GM13977 (cell line): ENCODE measurements around the gene BCAS3.

ENCODE experiments used
- DNase-seq: peaks from one replicate; pipeline ENCODE4 v3.0.0; 2012; ENCODE audit warnings: low spot score
- CTCF ChIP-seq: IDR thresholded peaks from 2 replicates; pipeline ENCODE4 v1.5.1; 2012; ENCODE audit warnings: mild to moderate bottlenecking, control low read depth; ENCODE audit not compliant: insufficient read depth; ENCODE audit errors: extremely low read depth, missing control alignments
- in situ Hi-C: fragments of 300-500 bp; cut with MboI; formaldehyde crosslinking; loops from one replicate; pipeline ENCODE4 v1.12.0; 2022; ENCODE audit warnings: low sequenced_read_pairs, low pct_unique_long_range_greater_than_20kb, mixed read lengths, inconsistent platforms; ENCODE audit not compliant: unreplicated experiment

Gene BCAS3

GRCh38 chr17:61227866-61228265 lies 550.2 kb downstream of the BCAS3 start:
- no peak for DNase-seq
- no peak for TF ChIP-seq CTCF
- in situ Hi-C loops: no loop called here

DNA sequence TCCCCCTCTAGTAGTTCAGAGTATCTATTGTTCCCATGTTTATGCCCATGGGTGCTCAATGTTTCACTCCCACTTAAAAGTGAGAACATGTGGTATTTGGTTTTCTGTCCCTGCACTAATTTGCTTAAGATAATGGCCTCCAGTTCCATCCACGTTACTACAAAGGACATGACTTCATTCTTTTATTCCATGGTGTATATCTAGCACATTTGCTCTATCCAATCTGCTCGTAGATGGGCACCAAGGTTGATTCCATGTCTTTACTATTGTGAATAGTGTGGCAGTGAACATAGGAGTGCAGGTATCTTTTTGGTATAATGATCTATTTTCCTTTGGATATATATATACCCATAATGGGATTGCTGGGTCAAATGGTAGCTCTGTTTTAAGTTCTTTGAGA lies 552.8 kb downstream of the BCAS3 start:
- in situ Hi-C loops: no loop called here
- TF ChIP-seq CTCF: no peak
- DNase-seq: no peak

DNA sequence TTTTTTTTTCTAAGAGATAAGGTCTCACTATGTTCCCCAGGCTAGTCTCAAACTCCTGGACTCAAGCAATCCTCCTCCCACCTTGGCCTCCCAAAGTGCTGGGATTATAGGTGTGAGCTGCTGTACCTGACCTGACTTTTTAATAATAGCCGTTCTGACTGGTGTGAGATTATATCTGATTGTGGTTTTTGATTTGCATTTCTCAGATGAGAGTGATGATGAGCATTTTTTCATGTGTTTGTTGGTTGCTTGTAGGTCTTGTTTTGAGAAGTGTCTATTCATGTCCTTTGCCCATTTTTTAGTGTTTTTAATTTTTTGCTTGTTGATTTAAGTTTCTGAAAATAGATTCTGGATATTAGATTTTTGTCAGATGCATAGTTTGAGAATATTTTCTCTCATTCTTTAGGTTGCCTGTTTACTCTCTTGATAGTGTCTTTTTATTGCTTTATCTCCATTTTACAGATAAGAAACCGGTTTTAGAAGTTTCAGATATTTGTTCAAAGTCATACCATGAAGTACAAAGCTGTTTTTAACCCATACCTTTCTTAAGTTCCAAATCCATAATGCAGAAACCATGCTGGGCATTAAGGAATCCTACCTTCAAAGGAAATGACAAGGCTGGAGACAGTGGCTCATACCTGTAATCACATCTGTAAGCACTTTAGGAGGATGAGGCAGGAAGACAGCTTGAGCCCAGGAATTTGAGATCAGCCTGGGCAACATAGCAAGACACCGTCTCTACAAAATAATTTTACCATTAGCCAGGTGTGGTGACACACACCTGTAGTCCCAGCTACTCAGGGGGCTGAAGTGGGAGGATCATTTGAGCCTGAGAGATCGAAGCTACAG lies 553.5 kb downstream of the BCAS3 start:
- in situ Hi-C loops: no loop called here
- TF ChIP-seq CTCF: no peak
- DNase-seq: no peak

- in situ Hi-C loops: no loop called here
- no peak for DNase-seq
- TF ChIP-seq CTCF: no peak
Observed at GRCh38 chr17:61232871-61233270, 555.2 kb downstream of the BCAS3 start.

DNA sequence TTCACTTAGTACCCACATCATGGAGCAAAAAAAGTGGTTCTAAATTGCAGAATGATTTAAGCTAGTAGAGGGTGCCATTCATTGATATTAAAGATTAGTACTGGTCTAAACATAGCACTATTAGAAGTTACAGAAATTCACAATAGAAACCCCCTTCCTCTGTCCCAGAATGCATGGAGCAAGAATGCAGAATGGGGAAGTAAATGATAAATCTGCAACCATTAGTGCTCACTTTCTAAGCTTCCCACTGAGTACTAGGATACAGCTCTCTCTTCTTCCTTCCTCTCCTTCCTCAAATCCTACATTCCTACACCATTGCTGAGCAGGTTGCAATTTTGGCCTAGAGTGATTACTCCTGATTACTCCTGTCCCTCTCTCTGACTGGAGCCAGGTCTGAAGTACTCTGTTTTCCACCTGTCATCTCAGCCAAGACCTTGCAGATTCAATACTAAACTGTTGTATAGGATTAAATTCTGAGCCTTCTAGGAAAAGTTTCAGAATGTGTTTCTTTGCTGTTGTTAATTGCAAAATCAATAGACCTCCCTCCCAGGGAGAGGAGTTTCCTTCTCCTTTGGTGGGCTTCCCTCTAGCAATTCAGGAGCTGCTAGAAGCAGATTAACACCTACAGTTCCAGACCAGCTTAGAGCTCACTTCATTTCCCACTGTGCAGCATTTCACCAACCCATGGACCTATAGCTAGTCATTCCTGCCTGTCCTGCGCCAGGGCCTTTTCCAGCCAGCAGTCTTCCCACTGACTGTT lies 556.5 kb downstream of the BCAS3 start:
- in situ Hi-C loops: no loop called here
- TF ChIP-seq CTCF: no peak
- no peak for DNase-seq

DNA sequence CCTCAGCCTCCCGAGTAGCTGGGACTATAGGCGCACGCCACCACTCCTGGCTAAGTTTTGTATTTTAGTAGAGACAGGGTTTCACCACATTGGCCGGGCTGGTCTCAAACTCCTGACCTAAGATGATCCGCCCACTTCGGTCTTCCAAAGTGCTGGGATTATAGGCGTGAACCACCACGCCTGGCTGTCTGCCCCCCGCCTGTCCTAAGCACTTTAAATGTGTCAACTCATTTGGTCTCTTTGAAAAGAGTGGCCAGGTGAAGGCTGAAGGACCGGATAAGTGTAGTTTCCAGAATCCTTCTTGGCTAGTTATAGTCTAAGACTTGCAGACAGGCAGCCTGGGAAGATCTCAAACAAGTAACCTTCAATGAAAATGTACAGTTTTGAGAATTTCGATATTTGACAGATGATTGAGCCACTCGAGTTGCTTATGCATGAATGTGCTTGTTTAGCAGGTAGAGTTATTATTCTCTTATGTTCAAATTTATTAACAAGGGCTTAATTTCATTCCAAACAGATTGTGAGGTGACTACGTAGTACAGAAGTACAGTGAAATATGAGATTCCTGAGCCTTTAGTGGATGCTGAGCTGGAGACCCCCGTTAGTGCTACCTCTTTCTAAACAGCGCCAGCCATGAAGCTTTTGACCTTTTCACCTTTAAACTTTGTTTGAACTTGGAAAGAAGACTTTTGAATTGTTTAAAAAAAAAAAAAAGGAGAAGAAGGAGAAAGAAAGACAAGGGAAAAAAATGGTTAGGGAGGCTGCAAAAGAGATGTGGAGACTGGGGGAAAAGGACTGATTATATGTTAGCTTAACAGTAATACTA lies 557.6 kb downstream of the BCAS3 start:
- DNase-seq: no peak
- in situ Hi-C loops: no loop called here
- TF ChIP-seq CTCF: no peak
